VCaP (cell line): ENCODE results near the gene OPRM1.

Experiments used
- H3K27ac ChIP-seq: fragments of 450-650 bp; 2 replicates; pipeline ENCODE4 v1.5.1; 2017
- CTCF ChIP-seq: fragments of 450-650 bp; conservative IDR thresholded peaks from 2 replicates; pipeline ENCODE4 v1.5.1; 2017; ENCODE audit warnings: mild to moderate bottlenecking, moderate library complexity

The OPRM1 gene

GRCh38 chr6:154209555-154209954 lies 170.5 kb downstream of the OPRM1 start:
- no peak for TF ChIP-seq CTCF
- no peak overlapping the region for H3K27ac ChIP-seq

GRCh38 chr6:154210678-154211077 lies 171.6 kb downstream of the OPRM1 start:
- TF ChIP-seq CTCF: no peak
- H3K27ac ChIP-seq: no peak overlapping the region

- no peak for TF ChIP-seq CTCF
- no peak overlapping the region for H3K27ac ChIP-seq
These were observed 174.7 kb downstream of the OPRM1 start for GRCh38 chr6:154213782-154214181.

GRCh38 chr6:154218301-154218700 lies 179.3 kb downstream of the OPRM1 start:
- no peak for TF ChIP-seq CTCF
- H3K27ac ChIP-seq: no peak overlapping the region

- no peak for TF ChIP-seq CTCF
These were observed 179.7 kb downstream of the OPRM1 start for GRCh38 chr6:154218787-154219186.

GRCh38 chr6:154219250-154219649 lies 180.2 kb downstream of the OPRM1 start:
- H3K27ac ChIP-seq: no peak overlapping the region
- TF ChIP-seq CTCF: no peak

More at GRCh38 chr6:154218787-154219186, 179.7 kb downstream of the OPRM1 start:
- no peak overlapping the region for H3K27ac ChIP-seq

- TF ChIP-seq CTCF: no peak
- H3K27ac ChIP-seq: no peak overlapping the region
These were observed 183.7 kb downstream of the OPRM1 start for GRCh38 chr6:154222716-154223115.

GRCh38 chr6:154223296-154223695 lies 184.3 kb downstream of the OPRM1 start:
- TF ChIP-seq CTCF: no peak
- H3K27ac ChIP-seq: no peak overlapping the region
